ENCODE measurements around the gene LEUTX.

GRCh38 chr19:39823686-39824085, 45.0 kb downstream of the LEUTX start:
- no peak for TF ChIP-seq CTCF (IDR thresholded peaks at IDR 0.05)
- no peak for TF ChIP-seq EZH2 (IDR thresholded peaks at IDR 0.05)

Measured in neural progenitor cell (in vitro differentiated cells).